Gastrocnemius medialis (tissue), 4 donors: ENCODE measurements around the gene CXXC5.
A peak's percentile ranks its signal among the peaks of the same experiment; 100 is the strongest.

Experiments
- POLR2A ChIP-seq, 2 donors: fragments of 450-650 bp; IDR thresholded peaks; one replicate each; pipeline ENCODE4 v1.6.1; 2017; ENCODE audit warnings: antibody characterized with exemption in 2 of 2, mild to moderate bottlenecking in 2 of 2, moderate library complexity in 2 of 2
- TF ChIP-seq, protein P1 (sequence below), 5 experiments: fragments of 450-650 bp in 3 of 5; fragments of 200-600 bp in 2 of 5; sonication (generic) in 2 of 5; IDR thresholded peaks in 4 of 5; conservative IDR thresholded peaks in 1 of 5; 1 replicate in 4 of 5; 2 replicates in 1 of 5; pipeline ENCODE4 v1.5.1; 2016 to 2019; ENCODE audit warnings: antibody characterized with exemption in 5 of 5, mild to moderate bottlenecking in 3 of 5, moderate library complexity in 3 of 5

DNA sequence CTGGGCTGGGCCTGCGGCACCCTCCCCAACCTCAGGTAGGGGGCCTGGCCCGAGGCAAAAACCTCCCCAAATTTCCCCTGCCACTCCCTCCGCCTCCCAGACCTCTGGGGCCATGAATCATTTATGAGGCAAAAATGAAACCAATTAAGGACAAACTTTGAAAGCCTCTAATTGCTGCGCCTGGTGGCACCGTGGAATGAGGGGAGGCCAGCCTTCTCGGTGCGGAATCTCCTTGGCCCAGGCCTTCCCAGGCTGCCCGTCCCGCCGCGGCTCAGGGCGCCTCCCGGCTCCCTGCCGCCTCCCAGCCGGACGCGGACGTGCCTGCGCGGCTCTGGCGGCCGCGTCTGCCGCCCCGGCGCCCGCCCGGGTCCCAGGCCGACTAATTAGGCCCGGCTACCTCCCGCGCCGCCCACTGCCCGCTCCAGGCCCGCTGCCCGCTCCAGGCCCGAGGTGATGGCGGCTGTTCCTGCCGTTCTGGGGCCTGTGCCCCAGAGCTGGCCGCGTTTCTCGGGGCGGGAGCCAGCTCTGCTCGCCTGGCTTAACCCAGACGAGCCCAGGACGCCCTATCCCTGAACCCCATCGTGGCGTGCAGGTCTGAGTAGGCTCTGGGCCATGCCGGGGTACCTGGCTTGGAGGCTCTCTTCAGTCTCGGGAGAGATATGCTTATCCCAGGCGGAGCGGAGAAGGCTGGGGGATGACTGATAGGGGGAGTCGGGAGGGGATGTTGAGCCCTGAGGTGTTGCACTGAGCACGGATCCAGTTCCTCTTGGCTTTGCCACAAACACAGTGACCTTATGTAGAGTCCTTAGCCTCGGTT, 20.1 kb downstream of the CXXC5 start:
- TF ChIP-seq, protein P1, sequence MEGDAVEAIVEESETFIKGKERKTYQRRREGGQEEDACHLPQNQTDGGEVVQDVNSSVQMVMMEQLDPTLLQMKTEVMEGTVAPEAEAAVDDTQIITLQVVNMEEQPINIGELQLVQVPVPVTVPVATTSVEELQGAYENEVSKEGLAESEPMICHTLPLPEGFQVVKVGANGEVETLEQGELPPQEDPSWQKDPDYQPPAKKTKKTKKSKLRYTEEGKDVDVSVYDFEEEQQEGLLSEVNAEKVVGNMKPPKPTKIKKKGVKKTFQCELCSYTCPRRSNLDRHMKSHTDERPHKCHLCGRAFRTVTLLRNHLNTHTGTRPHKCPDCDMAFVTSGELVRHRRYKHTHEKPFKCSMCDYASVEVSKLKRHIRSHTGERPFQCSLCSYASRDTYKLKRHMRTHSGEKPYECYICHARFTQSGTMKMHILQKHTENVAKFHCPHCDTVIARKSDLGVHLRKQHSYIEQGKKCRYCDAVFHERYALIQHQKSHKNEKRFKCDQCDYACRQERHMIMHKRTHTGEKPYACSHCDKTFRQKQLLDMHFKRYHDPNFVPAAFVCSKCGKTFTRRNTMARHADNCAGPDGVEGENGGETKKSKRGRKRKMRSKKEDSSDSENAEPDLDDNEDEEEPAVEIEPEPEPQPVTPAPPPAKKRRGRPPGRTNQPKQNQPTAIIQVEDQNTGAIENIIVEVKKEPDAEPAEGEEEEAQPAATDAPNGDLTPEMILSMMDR (IDR thresholded peaks at IDR 0.05 in 4 of 5, conservative IDR thresholded peaks at IDR 0.05 in 1 of 5): no peak
- TF ChIP-seq POLR2A (IDR thresholded peaks at IDR 0.05): peak in 1 of 2 donors; percentile 12
